CD4-positive, alpha-beta T cell treated with Interleukin-15 for 4 hours (primary cell): ENCODE results near the gene NCAN.
"Not testable (repeated sequence)": the region's sequence is repeated elsewhere in the genome, so short reads cannot be mapped to it uniquely, and the experiment has no call there.

Experiments
- DNase-seq: peaks from one replicate; pipeline ENCODE4 v3.0.0-alpha.2; 2020; ENCODE audit warnings: low spot score

The NCAN gene

DNA sequence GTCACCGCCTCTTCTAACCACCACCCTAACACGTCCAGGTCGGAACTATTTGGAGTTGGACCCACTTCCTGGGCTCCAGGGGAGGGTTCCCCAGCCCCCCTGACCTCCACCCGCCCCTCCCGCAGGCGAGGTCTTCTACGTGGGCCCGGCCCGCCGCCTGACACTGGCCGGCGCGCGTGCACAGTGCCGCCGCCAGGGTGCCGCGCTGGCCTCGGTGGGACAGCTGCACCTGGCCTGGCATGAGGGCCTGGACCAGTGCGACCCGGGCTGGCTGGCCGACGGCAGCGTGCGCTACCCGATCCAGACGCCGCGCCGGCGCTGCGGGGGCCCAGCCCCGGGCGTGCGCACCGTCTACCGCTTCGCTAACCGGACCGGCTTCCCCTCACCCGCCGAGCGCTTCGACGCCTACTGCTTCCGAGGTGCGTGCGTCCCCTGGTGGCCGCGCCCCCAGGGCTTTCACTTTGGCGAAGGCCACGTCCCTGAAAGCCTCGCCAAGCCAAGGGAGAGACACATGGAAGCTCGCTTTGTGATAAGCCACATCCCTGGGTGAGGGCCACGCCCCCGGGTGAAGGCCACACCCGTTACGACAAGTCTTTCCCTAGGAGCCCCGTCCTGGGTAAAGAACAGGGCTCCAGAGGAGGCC is 13.2 kb downstream of the NCAN start:
- peak; percentile 74 for DNase-seq

DNA sequence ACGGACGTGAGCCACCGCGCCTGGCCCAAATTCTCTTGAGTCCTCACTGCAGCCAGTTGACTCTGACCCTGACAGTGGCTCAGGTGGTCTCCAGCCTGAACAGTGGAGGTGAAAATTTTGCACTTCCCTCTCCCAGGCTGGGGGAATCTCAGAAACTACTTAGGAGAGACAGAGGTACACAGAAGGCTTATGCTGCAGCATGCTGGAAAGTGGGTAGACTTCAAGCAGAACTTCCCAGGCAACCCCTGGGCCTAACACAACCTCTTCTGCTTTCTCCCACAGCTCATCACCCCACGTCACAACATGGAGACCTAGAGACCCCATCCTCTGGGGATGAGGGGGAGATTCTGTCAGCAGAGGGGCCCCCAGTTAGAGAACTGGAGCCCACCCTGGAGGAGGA is 14.4 kb downstream of the NCAN start:
- no peak for DNase-seq

DNA sequence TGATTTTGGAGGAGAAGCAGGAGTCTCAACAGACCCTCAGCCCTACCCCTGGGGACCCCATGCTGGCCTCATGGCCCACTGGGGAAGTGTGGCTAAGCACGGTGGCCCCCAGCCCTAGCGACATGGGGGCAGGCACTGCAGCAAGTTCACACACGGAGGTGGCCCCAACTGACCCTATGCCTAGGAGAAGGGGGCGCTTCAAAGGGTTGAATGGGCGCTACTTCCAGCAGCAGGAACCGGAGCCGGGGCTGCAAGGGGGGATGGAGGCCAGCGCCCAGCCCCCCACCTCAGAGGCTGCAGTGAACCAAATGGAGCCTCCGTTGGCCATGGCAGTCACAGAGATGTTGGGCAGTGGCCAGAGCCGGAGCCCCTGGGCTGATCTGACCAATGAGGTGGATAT is 14.9 kb downstream of the NCAN start:
- no peak for DNase-seq

DNA sequence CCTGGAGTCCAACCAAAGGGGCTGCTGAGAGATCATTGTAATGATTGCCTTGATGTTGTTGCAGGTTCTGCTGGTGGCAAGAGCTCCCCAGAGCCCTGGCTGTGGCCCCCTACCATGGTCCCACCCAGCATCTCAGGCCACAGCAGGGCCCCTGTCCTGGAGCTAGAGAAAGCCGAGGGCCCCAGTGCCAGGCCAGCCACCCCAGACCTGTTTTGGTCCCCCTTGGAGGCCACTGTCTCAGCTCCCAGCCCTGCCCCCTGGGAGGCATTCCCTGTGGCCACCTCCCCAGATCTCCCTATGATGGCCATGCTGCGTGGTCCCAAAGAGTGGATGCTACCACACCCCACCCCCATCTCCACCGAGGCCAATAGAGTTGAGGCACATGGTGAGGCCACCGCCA is 15.5 kb downstream of the NCAN start:
- DNase-seq, result no peak

DNA sequence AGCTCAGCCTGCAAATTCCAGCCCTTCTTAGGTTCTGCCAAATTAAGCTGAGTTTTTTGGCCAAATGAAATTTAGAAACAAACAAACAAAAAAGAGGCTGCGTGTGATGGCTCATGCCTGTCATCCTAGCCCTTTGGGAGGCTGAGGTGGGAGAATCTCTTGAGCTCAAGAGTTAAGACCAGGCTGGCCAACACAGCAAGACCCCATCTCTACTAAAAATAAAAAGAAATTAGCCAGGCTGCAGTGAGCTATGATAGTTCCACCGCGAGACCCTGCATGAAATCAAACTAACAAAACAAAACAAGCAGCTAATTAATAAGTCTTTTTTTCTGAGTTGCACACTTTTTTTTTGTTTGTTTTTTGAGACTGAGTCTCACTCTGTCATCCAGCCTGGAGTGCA is 17.9 kb downstream of the NCAN start:
- DNase-seq, result no peak

DNA sequence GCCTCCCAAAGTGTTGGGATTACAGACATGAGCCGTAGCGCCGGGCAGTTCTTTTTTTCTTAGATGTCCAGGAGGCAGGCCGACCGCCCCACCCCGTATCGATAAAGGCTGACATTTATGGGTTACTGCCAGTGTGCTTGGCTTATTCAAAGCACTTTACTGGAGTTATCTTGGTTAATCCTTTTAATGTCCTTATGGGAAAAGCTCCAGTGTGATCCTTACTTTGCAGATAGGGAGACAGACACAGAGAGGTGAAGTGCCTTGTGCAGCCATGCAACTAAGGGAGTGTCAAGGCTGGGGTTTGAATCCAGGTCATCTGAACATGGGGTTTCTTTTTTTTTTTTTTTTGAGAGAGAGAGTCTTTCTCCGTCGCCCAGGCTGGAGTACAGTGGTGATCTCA is 19.2 kb downstream of the NCAN start:
- DNase-seq, result no peak

DNA sequence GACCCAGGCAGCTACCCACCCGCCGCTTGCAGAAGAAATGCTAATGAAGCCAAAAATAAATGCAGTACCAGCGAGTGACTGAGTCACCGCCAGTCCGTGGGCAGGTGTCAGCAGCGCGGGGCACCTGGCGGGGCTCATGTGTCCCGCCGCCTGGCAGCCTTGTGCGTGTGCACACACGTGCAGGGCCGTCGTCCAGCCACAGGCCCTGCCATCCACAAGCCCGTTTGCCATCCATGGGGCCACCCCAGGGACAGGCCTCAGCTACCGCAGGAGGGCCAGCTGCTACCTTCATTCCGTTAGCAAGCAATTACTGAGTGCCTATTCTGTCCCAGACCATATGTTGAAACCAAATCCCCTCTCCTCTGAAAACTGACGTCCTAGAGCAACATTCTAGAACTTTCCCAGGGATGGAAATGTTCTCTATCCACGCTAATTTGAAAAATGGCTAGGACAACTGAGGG is 20.5 kb downstream of the NCAN start:
- no peak for DNase-seq

DNA sequence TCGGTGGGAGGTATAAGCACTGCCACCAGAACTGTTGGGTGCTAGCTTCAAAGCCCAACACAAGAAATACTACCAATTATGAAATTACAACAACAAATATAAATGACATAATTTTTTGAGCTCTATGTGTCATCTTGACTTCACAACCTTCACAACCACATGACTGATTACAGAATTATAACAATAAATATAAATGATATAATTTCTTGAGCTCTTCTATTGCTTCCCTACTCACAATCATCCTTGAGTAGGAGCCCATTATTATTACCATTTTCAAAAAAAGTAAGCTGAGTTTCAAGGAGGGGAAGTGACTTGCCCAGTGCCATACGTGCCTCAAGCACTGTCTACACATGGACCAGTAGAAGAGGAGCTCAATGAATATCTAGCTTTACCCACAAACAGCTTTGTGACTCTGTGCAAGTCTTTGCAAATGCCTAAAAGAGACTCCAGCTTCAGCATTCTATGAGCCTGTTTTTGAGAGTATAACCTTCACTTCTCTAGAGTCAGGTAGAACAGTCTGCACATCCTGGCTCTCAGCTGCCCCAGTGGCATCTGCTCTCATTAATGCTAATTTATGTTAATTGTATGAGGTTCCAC is 22.6 kb downstream of the NCAN start:
- no peak for DNase-seq

DNA sequence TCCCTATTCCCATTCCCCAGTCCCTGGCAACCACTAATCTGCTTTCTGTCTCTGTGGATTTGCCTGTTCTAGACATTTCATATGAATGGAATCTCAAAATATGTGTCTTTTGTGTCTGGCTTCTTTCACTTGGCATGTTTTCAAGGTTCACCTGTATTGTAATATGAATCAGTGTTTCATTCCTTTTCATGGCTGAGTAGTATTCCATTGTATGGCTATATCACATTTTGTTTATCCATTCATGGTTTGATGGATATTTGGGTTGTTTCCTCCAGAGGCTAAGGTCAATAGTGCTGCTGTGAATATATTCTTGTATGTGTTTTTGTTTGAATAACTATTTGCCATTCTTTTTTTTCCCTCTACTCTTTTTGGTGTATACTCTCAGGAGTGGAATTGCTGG is 24.4 kb downstream of the NCAN start:
- DNase-seq, result no peak

DNA sequence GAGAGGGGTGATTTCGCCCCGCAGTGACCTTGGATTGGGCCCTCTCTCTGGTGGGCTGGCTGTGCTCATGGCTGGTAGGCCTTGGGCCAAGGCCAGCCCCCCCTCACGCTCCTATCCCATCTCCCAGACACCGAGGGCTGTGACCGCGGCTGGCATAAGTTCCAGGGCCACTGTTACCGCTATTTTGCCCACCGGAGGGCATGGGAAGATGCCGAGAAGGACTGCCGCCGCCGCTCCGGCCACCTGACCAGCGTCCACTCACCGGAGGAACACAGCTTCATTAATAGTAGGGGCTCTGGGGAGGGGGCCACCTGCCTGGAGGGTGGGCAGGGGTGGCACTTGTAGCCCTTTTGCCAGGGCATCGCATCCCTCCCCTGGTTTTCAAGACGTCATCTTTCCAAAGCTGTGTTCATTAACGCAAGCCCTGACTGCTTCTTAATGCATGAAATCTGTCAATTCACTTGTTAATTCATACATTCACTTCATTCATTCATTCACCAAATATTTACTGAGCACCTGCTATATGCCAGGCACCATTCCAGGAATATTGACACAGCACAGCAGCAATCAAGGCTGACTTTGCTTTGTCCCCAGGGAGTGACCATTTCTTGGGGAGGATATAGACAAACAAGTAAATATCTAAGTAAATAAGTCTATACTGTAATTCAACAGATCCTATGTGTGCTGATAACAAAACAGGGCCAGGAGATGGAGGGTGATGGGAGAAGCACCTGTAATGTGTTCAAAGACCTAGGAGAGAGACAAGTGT is 26.6 kb downstream of the NCAN start:
- no peak for DNase-seq

DNA sequence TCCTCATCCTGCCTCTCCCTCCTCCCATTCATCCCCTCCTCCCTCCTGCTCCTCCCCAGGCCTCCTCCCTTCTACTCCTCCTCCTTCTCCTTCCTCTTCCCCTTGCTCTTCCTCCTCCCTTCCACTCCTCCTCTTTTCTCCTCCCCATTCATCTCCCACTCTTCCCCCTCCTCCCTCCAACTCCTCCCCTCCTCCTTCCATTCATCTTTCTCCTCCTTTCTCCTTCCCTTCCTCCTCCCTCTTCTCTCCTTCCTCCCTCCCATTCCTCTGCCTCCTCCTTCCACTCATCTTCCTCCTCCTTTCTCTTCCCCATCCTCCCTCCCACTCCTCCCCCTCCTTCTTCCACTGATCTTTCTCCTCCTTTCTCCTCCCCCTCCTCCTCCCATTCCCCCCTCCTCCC is 27.9 kb downstream of the NCAN start:
- DNase-seq, result no peak

DNA sequence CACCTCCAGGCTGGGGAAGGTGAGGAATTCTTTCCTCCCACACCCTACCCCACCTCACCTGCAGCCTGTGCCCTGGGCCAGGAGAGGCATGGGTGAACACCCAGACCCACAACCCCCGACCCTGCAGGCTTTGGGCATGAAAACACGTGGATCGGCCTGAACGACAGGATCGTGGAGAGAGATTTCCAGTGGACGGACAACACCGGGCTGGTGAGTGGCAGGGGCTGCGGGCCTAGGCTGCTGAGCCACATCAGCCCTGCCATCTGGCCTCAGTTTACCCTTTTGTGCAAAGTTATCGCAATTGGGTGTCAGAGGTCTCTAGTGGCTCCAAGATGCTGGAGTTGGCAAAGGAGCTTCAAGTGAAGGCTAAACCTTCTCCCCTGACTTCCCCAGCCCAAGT is 28.7 kb downstream of the NCAN start:
- no peak for DNase-seq

DNA sequence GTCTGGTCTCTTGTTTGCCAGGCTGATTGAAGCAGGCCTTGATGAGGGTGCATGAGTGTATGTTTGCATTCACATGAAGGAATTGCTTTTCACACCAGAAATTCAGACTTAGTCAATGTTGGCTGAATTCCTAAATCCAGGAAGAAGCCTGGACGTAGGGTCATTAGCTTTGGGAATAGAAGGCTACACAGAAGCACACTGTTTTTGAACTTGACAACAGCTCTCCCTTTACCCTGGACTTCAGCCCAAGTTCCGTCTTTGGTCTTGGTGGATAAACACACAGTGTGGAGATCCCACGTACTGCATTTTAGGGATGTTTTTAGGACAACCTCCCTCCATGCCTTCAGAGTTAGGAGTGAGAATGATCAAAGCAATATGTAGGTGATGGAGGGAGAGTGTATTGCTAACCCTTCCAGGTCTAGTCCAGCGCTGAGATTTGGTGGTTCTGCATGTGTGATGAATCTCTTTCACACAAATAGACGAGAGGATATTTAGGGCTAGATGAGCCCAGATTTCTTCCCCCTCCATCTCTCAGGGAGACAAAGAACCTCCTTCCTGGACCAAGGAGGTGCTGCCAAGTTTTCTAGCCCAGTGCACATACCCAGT is 38.5 kb downstream of the NCAN start:
- DNase-seq, result no peak

DNA sequence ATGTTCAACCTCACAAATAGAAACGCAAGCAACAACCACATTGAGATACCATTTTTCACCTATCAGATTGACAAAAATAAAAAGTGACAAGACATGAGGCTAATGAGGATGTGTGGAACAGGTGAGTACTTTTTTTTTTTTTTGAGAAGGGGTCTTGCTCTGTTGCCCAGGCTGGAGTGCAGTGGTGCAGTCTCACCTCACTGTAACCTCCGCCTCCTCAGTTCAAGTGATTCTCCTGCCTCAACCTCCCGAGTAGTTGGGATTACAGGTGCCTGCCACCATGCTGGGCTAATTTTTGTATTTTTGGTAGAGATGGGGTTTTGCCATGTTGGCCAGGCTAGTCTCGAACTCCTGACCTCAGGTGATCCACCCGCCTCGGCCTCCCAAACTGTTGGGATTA is 41.7 kb downstream of the NCAN start:
- DNase-seq, result not testable (repeated sequence)

DNA sequence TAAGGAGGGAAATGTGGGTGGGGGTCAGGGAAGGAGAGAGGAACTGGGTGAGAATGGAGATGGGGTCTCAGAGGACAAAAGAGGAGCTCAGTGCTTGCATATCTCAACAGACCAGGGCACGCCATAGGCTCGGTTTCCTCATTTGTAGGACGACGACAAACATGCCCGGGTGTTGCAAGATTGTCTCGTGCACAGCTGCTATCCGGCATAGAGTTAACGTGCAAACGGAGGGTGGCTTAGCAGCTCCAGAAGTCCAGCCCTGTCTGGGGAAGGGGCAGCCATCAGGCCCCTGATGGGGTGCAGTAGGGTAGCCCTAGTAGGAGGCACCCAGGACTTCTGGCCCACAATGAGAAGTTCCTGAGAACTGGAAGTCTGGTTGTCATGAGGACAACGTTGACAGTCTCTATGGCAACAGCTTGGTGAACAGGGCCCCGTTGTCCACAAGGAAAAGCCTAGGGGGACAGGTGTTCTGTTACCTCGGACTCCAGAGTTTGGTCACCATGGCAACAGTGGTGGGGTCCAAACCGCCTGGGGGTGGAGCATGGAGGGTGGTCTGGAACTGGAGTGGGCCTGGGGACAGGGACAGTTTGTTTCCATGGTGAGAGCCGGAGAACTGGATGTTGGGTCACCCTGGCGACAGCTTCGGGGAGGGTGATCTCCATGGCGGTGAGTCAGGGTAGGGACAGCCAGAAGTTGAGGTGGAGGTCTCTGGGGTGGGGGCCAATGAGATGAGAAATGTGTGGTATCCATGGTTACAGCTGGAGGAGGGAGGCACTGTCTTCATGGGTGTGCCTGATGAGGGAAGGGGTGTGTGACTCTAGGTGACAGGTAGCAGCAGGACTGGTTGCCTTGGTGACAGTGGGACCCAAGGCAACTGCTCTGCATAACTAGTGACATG is 44.6 kb downstream of the NCAN start:
- DNase-seq, result no peak

DNA sequence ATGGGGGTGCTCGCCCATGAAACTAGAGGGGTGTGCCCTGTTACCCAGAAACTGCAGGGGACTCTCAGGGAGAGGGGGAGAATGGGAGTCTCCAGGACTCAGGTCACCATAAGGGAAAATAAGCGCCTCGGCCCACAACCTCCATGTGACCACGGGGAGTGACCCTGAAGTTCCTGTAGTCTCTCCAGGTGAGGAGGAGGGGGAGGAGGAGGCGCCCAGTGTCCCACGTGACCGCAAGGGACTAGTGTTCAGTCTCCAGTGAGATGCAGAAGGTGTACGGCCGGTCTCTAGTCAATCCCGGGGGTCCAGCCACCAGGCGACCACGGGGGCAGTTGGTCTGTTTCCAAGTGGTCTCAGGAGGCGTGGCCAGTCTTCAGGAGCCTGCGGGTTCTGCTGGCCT is 45.4 kb downstream of the NCAN start:
- no peak for DNase-seq

DNA sequence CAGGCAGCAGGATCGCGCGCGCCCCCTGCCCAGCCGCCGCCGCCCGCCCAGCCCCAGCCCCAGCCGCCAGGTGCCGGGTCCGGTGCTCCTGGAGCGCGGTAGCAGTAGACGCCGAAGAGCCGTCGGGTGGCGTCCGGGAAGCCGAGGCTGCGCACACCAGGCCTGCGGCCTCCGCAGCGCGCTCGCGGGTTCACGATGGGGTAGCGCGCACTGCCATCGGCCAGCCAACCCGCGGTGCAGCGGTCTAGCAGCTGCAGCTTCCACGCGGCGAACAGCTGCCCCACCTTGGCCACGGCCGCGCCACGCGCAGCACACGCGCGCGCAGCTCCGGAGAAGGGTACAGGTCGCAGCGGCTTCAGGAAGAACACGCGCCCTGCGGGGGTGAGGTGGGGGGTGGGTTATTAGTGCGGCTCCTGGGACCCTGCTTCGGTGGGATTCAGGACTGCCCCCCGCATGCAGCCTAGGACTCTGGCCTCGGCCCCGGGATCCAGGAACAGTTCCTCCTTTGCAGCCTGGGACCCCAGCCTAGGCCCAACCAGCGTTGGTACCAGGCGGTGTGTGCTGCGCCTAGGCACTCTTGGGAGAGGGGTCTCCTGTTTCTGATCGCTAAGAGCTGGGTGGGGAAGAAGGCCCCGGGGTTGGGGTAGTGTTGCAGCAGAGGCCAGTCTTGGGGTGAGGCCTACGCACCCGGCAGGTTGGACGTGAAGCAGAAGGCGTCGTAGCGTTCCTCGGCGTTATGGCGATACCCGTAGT is 46.3 kb downstream of the NCAN start:
- DNase-seq, result no peak

DNA sequence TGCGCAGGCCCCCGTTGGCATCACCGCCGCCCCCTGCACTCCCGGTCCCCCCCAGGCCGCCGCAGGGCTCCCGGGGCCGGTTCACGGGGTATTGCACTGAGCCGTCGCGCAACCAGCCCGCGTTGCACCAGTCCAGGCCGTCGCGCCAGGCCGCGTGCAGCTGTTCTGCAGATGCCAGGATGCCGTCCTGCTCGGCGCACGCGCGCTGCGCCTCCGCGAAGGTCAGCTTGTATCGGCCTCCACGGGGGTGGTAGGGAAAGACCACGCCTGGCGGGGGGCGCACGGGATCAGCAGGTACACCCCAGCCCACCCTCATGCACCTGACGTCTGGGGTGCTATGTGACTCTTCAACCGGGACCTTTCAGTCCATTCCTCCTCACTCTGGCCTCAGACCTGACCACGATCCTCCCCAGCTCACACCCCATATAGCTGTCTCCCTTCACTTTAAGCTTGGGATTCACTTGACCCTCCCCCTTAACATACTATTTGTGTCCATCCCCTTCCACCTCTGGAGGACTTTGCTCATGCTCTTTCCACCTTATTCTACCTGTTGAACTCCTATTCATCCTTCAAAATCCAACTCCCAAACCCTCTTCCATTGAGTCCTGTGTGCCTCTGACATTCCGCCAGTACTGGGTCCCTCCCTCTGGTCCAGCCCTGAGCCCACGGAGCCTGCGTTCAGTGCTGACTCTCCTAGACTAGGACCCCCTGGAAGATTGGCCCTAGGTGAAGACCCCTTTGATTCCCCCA is 47.0 kb downstream of the NCAN start:
- DNase-seq, result no peak

DNA sequence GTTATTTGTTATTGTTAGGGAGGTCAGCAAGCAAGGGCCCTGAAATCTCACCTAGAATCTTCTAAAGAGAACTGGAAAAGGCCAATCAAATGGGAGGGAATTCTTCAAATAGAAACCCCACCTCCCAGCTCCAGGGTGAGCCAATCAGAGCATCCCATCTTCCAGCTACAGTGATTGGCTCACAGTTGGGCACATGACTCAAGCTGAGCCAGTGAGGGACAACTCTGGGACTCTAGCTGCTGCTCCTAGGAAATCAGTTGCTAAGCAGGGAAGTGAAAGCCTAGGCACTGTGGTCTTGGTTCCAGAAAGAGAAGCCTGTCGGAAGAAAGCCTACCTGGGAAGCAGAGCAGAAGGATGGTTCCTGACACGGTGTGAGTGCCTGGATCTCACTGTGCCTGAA is 48.0 kb downstream of the NCAN start:
- no peak for DNase-seq

DNA sequence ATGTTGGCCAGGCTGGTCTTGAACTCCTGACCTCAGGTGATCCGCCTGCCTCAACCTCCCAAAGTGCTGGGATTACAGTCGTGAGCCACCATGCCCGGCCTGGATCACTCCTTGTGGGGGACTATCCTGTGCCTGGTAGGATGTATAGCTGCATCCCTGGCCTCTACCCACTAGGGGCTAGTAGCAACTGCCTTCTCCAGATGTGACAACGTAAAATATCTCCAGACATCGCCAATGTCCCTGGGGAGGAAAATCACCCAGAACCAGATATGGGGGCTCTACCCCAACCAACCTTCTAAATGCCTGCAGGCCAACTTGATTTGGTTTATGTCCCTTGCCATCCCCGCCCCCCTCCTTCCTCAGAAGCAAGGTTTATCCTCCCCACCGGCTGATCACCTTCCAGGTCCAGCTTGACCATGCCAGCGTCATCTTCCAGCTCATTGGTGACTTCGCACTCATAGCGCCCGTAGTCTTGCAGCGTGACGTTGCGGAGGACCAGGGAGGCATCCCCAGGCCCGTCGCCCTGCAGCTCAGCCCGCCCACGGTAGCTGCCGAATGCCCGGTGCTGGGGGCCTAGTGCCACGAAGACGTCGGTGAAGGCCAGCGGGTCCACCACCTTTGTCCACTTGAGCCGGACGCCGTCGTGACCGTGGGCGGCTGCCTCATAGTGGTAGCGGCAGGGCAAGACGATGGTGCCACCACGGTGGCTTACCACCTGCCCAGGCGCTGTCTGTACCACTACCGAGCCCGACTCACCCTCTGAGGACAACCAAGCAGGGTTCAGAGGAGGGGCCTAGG is 48.9 kb downstream of the NCAN start:
- DNase-seq, result no peak
